KMS-11 (cell line): Measurements from ENCODE around the gene FAM124B.

Source experiments
- H2AFZ ChIP-seq: fragments of 200-600 bp; sonication (generic); 2 replicates; pipeline ENCODE4 v1.6.1; 2016; ENCODE audit warnings: antibody characterized with exemption, mixed run types, low read depth
- H3K27ac ChIP-seq: fragments of 200-600 bp; sonication (generic); 2 replicates; pipeline ENCODE4 v1.6.1; 2016; ENCODE audit warnings: mild to moderate bottlenecking, mixed run types
- H3K27me3 ChIP-seq: fragments of 200-600 bp; sonication (generic); 2 replicates; pipeline ENCODE4 v1.6.1; 2017; ENCODE audit warnings: mild to moderate bottlenecking, low read depth, mixed run types, moderate library complexity; ENCODE audit not compliant: insufficient read depth
- H3K36me3 ChIP-seq: fragments of 200-600 bp; sonication (generic); 2 replicates; pipeline ENCODE4 v1.6.1; 2017; ENCODE audit warnings: mild to moderate bottlenecking, mixed run types; ENCODE audit not compliant: insufficient read depth
- H3K4me1 ChIP-seq: fragments of 200-600 bp; sonication (generic); 2 replicates; pipeline ENCODE4 v1.6.1; 2016; ENCODE audit warnings: mild to moderate bottlenecking, low read depth, mixed run types; ENCODE audit not compliant: poor library complexity, severe bottlenecking
- H3K4me2 ChIP-seq: fragments of 200-600 bp; sonication (generic); 2 replicates; pipeline ENCODE4 v1.7.0; 2016; ENCODE audit warnings: mild to moderate bottlenecking, mixed run types
- H3K4me3 ChIP-seq: fragments of 200-600 bp; sonication (generic); IDR thresholded peaks from 2 replicates; pipeline ENCODE4 v1.6.1; 2017; ENCODE audit warnings: low read depth, low read length, mixed read lengths; ENCODE audit not compliant: insufficient read depth
- H3K79me2 ChIP-seq: fragments of 200-600 bp; sonication (generic); 2 replicates; pipeline ENCODE4 v1.6.1; 2016; ENCODE audit warnings: low read depth, mixed run types; ENCODE audit not compliant: insufficient read depth
- H3K9ac ChIP-seq: fragments of 200-600 bp; sonication (generic); 2 replicates; pipeline ENCODE4 v1.6.1; 2016; ENCODE audit warnings: mild to moderate bottlenecking, mixed run types
- H4K20me1 ChIP-seq: fragments of 200-600 bp; sonication (generic); 2 replicates; pipeline ENCODE4 v1.6.1; 2016; ENCODE audit warnings: mild to moderate bottlenecking, mixed run types; ENCODE audit not compliant: insufficient read depth
- TF ChIP-seq, protein P1 (sequence below): fragments of 200-600 bp; sonication (generic); conservative IDR thresholded peaks from 2 replicates; pipeline ENCODE4 v1.6.1; 2017; ENCODE audit warnings: low read depth, mild to moderate bottlenecking, antibody characterized with exemption, low read length, moderate library complexity, mixed read lengths

FAM124B gene, protein sequence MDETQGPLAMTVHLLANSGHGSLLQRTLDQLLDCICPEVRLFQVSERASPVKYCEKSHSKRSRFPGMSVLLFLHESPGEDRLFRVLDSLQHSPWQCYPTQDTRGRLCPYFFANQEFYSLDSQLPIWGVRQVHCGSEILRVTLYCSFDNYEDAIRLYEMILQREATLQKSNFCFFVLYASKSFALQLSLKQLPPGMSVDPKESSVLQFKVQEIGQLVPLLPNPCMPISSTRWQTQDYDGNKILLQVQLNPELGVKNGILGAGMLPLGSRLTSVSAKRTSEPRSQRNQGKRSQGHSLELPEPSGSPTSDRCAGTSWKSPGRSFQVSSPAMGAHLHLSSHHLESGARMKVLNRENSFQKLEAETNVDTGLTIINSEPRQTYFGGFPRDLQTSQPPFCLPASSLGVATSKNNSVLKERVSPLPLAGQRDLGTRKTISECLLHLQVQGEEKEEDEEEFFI

DNA sequence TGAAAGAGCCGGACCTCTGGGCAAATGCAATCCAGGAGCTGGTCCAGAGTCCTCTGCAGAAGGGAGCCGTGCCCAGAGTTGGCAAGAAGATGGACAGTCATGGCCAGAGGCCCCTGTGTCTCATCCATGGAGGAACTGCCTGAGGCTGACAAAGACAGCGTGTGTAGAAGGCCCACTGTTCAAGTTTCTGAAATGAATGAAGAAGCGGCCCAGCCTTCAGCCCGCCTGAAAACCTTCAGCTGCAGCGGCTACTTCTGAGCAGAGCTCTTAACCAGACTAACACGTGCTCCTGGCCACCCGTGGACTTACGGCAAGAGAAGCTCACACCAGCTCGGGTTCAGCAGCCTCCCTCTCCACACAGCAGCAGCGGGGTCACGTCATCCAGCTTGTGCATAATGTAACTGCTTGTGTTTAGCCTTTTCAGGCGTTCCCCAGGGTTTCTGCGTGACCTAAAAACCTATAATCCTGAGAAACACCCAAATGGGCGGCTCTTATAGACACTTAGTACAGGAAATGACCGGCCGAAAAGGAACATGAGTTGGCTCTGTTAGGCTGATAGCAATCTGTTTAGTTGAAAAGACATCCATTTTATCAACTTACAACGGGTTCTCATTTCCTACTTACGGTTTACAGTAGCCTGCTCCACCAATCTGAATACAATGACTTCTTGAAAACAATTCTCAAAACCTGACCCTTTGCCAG, at the start of gene FAM124B:
FAM124B (minus strand) TSS at position 467 of the 702 bp plus-strand sequence; CDS start at position 128, 339 bp downstream.
- no peaks in the 10 kb centered on the region for H3K4me1 ChIP-seq
- TF ChIP-seq, protein P1, sequence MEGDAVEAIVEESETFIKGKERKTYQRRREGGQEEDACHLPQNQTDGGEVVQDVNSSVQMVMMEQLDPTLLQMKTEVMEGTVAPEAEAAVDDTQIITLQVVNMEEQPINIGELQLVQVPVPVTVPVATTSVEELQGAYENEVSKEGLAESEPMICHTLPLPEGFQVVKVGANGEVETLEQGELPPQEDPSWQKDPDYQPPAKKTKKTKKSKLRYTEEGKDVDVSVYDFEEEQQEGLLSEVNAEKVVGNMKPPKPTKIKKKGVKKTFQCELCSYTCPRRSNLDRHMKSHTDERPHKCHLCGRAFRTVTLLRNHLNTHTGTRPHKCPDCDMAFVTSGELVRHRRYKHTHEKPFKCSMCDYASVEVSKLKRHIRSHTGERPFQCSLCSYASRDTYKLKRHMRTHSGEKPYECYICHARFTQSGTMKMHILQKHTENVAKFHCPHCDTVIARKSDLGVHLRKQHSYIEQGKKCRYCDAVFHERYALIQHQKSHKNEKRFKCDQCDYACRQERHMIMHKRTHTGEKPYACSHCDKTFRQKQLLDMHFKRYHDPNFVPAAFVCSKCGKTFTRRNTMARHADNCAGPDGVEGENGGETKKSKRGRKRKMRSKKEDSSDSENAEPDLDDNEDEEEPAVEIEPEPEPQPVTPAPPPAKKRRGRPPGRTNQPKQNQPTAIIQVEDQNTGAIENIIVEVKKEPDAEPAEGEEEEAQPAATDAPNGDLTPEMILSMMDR = no peak
- no peak within 1 kb of the TSS for H2AFZ ChIP-seq
- no peak within 1 kb of the TSS for H3K9ac ChIP-seq
- no peak within 1 kb of the TSS for H3K4me3 ChIP-seq
- H3K4me2 ChIP-seq = no peak within 1 kb of the TSS
- no peaks in the 10 kb centered on the region for H3K27me3 ChIP-seq
- no peaks in the 10 kb centered on the region for H3K36me3 ChIP-seq
- H3K27ac ChIP-seq = no peak within 1 kb of the TSS
- H3K79me2 ChIP-seq = no peaks in the 10 kb centered on the region
- no peaks in the 10 kb centered on the region for H4K20me1 ChIP-seq

DNA sequence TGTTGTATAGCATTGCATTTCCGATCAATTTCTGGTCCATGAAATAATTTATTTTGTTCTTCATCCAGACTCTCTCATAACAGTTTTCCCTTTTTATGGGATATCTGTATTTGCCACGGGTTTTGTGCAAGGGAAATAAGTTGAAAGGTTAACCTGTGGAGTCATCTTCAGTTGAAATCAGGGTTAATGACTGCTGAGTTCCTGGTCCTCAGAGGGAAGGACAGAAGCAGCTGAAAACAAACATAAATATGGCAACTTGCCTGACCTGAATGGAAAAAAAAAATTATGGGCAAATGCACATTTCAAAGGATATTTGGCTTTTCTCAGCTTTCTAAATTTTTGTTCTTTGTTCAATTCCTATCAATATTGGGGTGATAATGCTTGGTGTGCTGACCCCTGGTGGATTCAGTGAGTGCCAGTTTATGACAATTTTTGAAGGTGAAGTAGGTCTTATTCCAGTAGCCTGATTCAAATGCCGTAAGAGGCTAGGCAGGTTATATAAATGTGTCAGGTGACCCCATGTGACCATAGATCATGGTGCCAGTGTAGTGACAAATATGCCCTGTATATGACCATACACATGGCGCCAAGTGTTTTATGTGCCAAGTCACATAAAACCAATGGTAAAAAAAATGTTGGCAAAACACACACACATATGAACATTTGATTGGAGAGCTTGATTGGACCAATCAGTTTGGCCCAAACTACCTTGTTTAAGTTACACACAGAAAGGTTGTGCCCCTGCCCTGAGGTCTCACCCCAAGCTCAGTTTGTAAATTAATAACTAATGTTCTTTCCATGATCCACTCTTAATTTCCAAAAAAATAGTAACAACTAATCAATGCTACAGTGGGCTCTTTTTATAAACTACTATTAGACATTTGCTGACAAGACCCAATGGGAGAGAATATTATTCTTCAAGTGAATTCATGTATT, 47.6 kb upstream of the FAM124B start:
- H2AFZ ChIP-seq = no peak overlapping the region
- H3K4me3 ChIP-seq = no peak overlapping the region
- no peaks in the 10 kb centered on the region for H3K79me2 ChIP-seq
- H3K36me3 ChIP-seq = no peaks in the 10 kb centered on the region
- no peaks in the 10 kb centered on the region for H4K20me1 ChIP-seq
- H3K9ac ChIP-seq = no peak overlapping the region
- H3K4me2 ChIP-seq = no peak overlapping the region
- TF ChIP-seq, protein P1 = peak; percentile 50; the same call in 1 of the 2 replicates
- H3K4me1 ChIP-seq = no peaks in the 10 kb centered on the region
- no peak overlapping the region for H3K27ac ChIP-seq
- no peaks in the 10 kb centered on the region for H3K27me3 ChIP-seq

DNA sequence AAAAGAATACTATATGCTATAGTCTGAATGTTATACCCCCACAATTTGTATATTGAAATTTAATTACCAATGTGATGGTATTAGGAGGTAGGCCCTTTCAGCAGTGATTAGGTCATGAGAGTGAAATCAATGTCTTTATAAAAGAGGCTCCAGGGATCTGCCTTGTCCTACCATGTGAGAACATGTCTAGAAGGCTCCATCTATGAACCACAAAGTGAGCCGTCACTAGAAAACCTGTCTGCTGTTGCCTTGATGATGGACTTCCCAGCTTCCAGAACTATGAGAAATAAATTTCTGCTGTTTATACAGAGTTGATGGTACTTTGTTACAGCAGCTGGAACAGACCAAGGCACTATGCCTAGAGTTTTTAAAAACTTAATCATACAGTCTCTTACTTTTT, 46.3 kb upstream of the FAM124B start:
- Histone ChIP-seq H2AFZ (no peak overlapping the region), H4K20me1 (no peaks in the 10 kb centered on the region), H3K9ac (no peak overlapping the region), H3K4me3 (no peak overlapping the region), H3K36me3 (no peaks in the 10 kb centered on the region), H3K4me1 (no peaks in the 10 kb centered on the region), H3K27me3 (no peaks in the 10 kb centered on the region), H3K27ac (no peak overlapping the region), H3K79me2 (no peaks in the 10 kb centered on the region), H3K4me2 (no peak overlapping the region)
- TF ChIP-seq, protein P1 = no peak

DNA sequence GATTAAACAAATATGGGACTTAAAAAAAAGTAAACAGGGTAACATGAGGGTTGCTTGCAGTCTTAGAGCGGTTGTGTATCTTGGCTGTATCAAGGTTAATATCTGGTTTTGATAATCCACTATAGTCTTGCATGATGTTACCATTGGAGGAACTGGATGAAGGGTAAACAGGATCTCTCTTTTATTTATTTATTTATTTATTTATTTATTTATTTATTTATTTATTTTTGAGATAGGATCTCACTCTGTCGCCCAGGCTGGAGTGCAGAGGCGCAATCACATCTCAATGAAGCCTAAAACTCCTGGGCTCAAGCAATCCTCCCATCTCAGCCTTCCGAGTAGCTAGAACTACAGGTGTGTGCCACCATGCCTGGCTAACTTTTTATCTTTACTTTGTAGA, 42.9 kb upstream of the FAM124B start:
- no peaks in the 10 kb centered on the region for H3K27me3 ChIP-seq
- H3K4me3 ChIP-seq = no peak overlapping the region
- no peak overlapping the region for H2AFZ ChIP-seq
- no peak overlapping the region for H3K9ac ChIP-seq
- no peaks in the 10 kb centered on the region for H3K36me3 ChIP-seq
- H4K20me1 ChIP-seq = no peaks in the 10 kb centered on the region
- H3K4me2 ChIP-seq = no peak overlapping the region
- no peaks in the 10 kb centered on the region for H3K4me1 ChIP-seq
- TF ChIP-seq, protein P1 = no peak
- no peak overlapping the region for H3K27ac ChIP-seq
- H3K79me2 ChIP-seq = no peaks in the 10 kb centered on the region
